CD4-positive, alpha-beta T cell (primary cell): ENCODE data around the gene DOCK6. TPM values are rescaled to one million over a fixed set of nuclear protein-coding genes. Genes with fewer than 3 reads are reported as not detected.

Experiments used
- ATAC-seq: fragments of 200-7000 bp; cut with Tn5 transposase; one replicate; pipeline ENCODE4 v1.10.0; 2022; ENCODE audit warnings: mild to moderate bottlenecking; ENCODE audit not compliant: poor library complexity
- CTCF ChIA-PET: fragments of 350-600 bp; sonication (Branson Sonifier 250); formaldehyde crosslinking; loops from one replicate; lab custom pipeline; 2021; ENCODE audit warnings: antibody characterized with exemption, inconsistent platforms; lab: Charles Lee
- POLR2A ChIA-PET: fragments of 350-600 bp; sonication (Branson Sonifier 250); formaldehyde crosslinking; loops from one replicate; lab custom pipeline; 2021; ENCODE audit warnings: antibody characterized with exemption, inconsistent platforms; lab: Charles Lee
- DNase-seq, 14 experiments: peaks; one replicate each; pipeline ENCODE4 v3.0.0-alpha.2; 2013 to 2020; ENCODE audit warnings: mixed read lengths in 2 of 14
- H3K27ac ChIP-seq, 2 donors: one replicate each; pipeline versions ENCODE4 v1.5.1 to v1.7.0; 2013; ENCODE audit warnings: low read length in 2 of 2, low read depth in 1 of 2, mild to moderate bottlenecking in 1 of 2
- H3K27me3 ChIP-seq, 2 experiments: 1 replicate in 1 of 2; 2 replicates in 1 of 2; pipeline versions ENCODE4 v1.6.1 to v1.7.0; 2013; ENCODE audit warnings: low read length in 2 of 2, control low read depth in 1 of 2, mild to moderate bottlenecking in 1 of 2, moderate library complexity in 1 of 2; ENCODE audit not compliant: insufficient read depth in 2 of 2, control insufficient read depth in 1 of 2
- H3K36me3 ChIP-seq: one replicate; pipeline ENCODE4 v1.6.1; 2013; ENCODE audit warnings: low read length, control low read depth; ENCODE audit not compliant: insufficient read depth
- H3K4me1 ChIP-seq: one replicate; pipeline ENCODE4 v1.6.1; 2013; ENCODE audit warnings: low read length, control low read depth; ENCODE audit not compliant: insufficient read depth
- H3K4me3 ChIP-seq: one replicate; pipeline ENCODE4 v1.5.1; 2013; ENCODE audit warnings: mild to moderate bottlenecking, low read length, moderate library complexity
- H3K9me3 ChIP-seq, 2 experiments: 1 replicate in 1 of 2; 2 replicates in 1 of 2; pipeline versions ENCODE4 v1.6.1 to v1.7.0; 2013; ENCODE audit warnings: low read length in 2 of 2, mild to moderate bottlenecking in 2 of 2, control low read depth in 1 of 2, moderate library complexity in 1 of 2; ENCODE audit not compliant: control insufficient read depth in 1 of 2, insufficient read depth in 1 of 2
- H3K27ac Mint-ChIP-seq: one replicate; pipeline ENCODE4 v1.8.0; 2020; ENCODE audit warnings: mixed read lengths
- H3K27me3 Mint-ChIP-seq: one replicate; pipeline ENCODE4 v1.8.0; 2021; ENCODE audit warnings: mixed read lengths
- H3K36me3 Mint-ChIP-seq: one replicate; pipeline ENCODE4 v1.8.0; 2021; ENCODE audit warnings: low read depth, mixed read lengths
- H3K4me1 Mint-ChIP-seq: one replicate; pipeline ENCODE4 v1.8.0; 2021; ENCODE audit warnings: low read depth, mixed read lengths
- H3K4me3 Mint-ChIP-seq: one replicate; pipeline ENCODE4 v1.8.0; 2020; ENCODE audit warnings: mild to moderate bottlenecking, mixed read lengths
- H3K9me3 Mint-ChIP-seq: one replicate; pipeline ENCODE4 v1.8.0; 2020; ENCODE audit warnings: mixed read lengths
- intact Hi-C, 2 experiments: fragments of 100-400 bp; cut with DNase I in 1 of 2; cut with micrococcal nuclease in 1 of 2; formaldehyde crosslinking; loops; one replicate each; pipeline versions ENCODE4 v1.15.1 to v1.9.0; 2023 to 2025; cut with DNase I, micrococcal nuclease
- total RNA-seq, 174 experiments: library from RNA in 2 of 174; stranded (reverse) in 2 of 174; gene quantifications; one replicate each; pipeline ENCODE4 v1.2.3 and lab custom pipeline; 2021 to 2026
- TF ChIP-seq, protein P1 (sequence below): fragments of 200-600 bp; IDR thresholded peaks from one replicate; pipeline ENCODE4 v1.8.0; 2022; ENCODE audit warnings: antibody characterized with exemption, mild to moderate bottlenecking

DOCK6 gene
- total RNA-seq, 2 experiments from 2014 or later: 0.14 to 0.38 TPM

DNA sequence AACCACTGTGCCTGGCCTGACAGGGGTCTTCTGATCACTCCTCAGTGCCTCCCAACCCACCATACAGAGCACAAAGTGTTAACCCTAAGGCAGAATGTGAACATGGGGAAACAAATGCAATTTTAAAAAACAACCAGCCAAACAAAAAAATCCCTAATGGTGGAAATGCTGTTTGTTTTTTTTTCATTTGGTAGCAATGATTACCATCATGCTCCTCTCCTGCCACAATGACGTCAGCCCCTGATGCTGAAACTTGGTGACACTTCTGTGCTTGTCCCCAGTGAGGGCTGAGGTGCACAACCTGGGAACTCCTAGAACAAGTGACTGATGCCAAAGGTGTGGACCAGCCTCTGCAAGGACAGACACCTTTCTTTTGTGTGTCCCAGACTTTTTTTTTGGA, 29.7 kb upstream of the DOCK6 start:
- Mint-ChIP-seq H3K4me1 (peaks cover 9% of the 10 kb centered on the region), H3K36me3 (no peaks in the 10 kb centered on the region), H3K27me3 (peaks cover 43% of the 10 kb centered on the region), H3K27ac (no peak overlapping the region), H3K9me3 (no peaks in the 10 kb centered on the region), H3K4me3 (no peak overlapping the region)
- Histone ChIP-seq H3K36me3 (no peaks in the 10 kb centered on the region), H3K9me3 (no peaks in the 10 kb centered on the region), H3K4me3 (no peak overlapping the region), H3K27me3 (peaks cover 17 to 21% of the 10 kb centered on the region in 2 experiments), H3K27ac (no peak overlapping the region), H3K4me1 (peaks cover 11% of the 10 kb centered on the region)
- ChIA-PET CTCF (interaction anchor here (1.4 kb wide), 1 partner anchor 90 kb away, joined by 6 read pairs; no protein-coding TSS in a partner anchor), POLR2A (no interaction called here)
- intact Hi-C loops: loop anchor here in 1 of 2 experiments (2.0 kb wide), 1 partner anchor 295 kb away; no protein-coding TSS in a partner anchor
- ATAC-seq (no peak), DNase-seq (peak in 1 of 14 experiments; percentile 35)
- TF ChIP-seq, protein P1, sequence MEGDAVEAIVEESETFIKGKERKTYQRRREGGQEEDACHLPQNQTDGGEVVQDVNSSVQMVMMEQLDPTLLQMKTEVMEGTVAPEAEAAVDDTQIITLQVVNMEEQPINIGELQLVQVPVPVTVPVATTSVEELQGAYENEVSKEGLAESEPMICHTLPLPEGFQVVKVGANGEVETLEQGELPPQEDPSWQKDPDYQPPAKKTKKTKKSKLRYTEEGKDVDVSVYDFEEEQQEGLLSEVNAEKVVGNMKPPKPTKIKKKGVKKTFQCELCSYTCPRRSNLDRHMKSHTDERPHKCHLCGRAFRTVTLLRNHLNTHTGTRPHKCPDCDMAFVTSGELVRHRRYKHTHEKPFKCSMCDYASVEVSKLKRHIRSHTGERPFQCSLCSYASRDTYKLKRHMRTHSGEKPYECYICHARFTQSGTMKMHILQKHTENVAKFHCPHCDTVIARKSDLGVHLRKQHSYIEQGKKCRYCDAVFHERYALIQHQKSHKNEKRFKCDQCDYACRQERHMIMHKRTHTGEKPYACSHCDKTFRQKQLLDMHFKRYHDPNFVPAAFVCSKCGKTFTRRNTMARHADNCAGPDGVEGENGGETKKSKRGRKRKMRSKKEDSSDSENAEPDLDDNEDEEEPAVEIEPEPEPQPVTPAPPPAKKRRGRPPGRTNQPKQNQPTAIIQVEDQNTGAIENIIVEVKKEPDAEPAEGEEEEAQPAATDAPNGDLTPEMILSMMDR: no peak

DNA sequence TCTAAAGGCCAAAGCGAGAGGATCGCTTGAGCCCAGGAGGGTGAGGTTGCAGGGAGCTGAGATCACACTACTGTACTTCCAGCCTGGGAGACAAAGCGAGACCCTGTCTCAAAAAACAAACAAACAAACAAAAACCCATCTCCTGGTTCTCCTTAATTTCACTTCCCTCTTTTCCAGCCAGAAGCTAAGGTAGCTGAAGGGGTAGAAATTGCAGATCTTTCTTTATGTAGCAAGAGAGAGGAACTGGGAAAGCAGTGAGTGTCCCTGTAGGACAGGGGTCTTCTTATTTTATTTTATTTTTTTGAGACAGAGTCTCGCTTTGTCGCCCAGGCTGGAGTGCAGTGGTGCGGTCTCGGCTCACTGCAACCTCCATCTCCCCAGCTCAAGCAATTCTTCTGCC, 29.1 kb upstream of the DOCK6 start:
- Mint-ChIP-seq H3K4me1 (peaks cover 9% of the 10 kb centered on the region), H3K36me3 (no peaks in the 10 kb centered on the region), H3K27ac (no peak overlapping the region), H3K4me3 (no peak overlapping the region), H3K9me3 (no peaks in the 10 kb centered on the region), H3K27me3 (peaks cover 48% of the 10 kb centered on the region)
- Histone ChIP-seq H3K27ac (no peak overlapping the region), H3K4me1 (peaks cover 11% of the 10 kb centered on the region), H3K9me3 (no peaks in the 10 kb centered on the region), H3K36me3 (no peaks in the 10 kb centered on the region), H3K4me3 (no peak overlapping the region), H3K27me3 (peaks cover 17 to 25% of the 10 kb centered on the region in 2 experiments)
- intact Hi-C loops: no loop called here
- CTCF ChIA-PET: interaction anchor here (1.1 kb wide), 1 partner anchor 191 kb away, joined by 3 read pairs; no protein-coding TSS in a partner anchor
- POLR2A ChIA-PET: no interaction called here
- TF ChIP-seq, protein P1: no peak
- DNase-seq (no peak), ATAC-seq (no peak)

DNA sequence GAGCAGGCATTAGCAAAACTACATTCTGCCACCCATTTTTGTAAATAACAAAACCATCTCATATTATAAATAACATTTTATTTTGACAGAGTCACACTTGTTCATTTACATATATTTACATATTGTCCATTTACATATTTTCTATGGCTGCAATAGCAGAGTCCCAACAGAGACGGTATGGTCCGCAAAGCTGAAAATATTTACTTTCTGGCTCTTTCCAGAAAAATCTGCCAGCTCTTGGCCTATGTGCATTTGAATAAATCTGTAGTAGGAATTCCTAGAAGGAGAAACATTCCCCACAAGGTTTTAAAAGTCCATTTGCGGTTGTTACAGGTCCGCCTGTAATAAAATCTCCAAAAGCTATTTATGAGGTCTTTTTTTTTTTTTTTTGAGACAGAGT, 27.9 kb upstream of the DOCK6 start:
- DNase-seq (no peak), ATAC-seq (no peak)
- Histone ChIP-seq H3K9me3 (no peaks in the 10 kb centered on the region), H3K27me3 (peaks cover 17 to 26% of the 10 kb centered on the region in 2 experiments), H3K27ac (no peak overlapping the region), H3K4me1 (peaks cover 11% of the 10 kb centered on the region), H3K36me3 (no peaks in the 10 kb centered on the region), H3K4me3 (no peak overlapping the region)
- H3K4me3 Mint-ChIP-seq: no peak overlapping the region
- H3K36me3 Mint-ChIP-seq: no peaks in the 10 kb centered on the region
- H3K27ac Mint-ChIP-seq: no peak overlapping the region
- POLR2A ChIA-PET: no interaction called here
- intact Hi-C loops: no loop called here
- no peaks in the 10 kb centered on the region for H3K9me3 Mint-ChIP-seq
- TF ChIP-seq, protein P1: no peak
- H3K4me1 Mint-ChIP-seq: peaks cover 9% of the 10 kb centered on the region
- peaks cover 50% of the 10 kb centered on the region for H3K27me3 Mint-ChIP-seq
- CTCF ChIA-PET: interaction anchor here (1.1 kb wide), 1 partner anchor 192 kb away, joined by 3 read pairs; no protein-coding TSS in a partner anchor
